GM13977 (cell line): Measurements from ENCODE around the gene DPP8.

ENCODE experiments used
- DNase-seq: peaks from one replicate; pipeline ENCODE4 v3.0.0; 2012; ENCODE audit warnings: low spot score
- in situ Hi-C: fragments of 300-500 bp; cut with MboI; formaldehyde crosslinking; loops from one replicate; pipeline ENCODE4 v1.12.0; 2022; ENCODE audit warnings: low sequenced_read_pairs, low pct_unique_long_range_greater_than_20kb, mixed read lengths, inconsistent platforms; ENCODE audit not compliant: unreplicated experiment
- TF ChIP-seq, protein P1 (sequence below): IDR thresholded peaks from 2 replicates; pipeline ENCODE4 v1.5.1; 2012; ENCODE audit warnings: mild to moderate bottlenecking, control low read depth; ENCODE audit not compliant: insufficient read depth; ENCODE audit errors: extremely low read depth, missing control alignments

Gene DPP8

DNA sequence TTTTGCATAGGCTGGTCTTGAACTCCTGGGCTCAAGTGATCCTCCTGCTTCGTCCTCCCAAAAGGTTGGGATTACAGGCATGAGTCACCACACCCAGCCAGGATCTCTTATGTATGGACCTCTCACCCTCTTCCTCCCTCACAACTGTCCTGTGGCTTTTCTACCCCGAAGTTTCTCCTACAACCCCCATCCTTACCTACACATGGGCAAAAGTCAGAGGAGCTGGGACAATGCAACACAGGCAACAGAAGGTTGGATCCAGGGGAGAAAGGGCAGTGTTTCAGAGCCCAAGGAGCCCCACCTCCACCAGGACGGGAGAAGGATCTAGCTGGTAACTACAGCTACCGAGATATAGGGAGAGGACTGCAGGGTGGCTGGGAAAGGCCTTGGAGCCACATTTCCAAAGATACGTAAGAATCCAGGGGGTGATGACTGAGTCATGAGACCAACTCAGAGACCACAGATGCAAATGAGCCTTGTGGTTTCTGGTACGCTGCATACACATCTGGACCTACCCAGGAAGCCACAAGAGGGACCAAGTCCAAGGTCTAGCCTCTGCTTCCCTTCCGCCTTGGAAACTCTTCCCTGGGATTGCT is 108.4 kb downstream of the DPP8 start:
- in situ Hi-C loops, result no loop called here
- TF ChIP-seq, protein P1, sequence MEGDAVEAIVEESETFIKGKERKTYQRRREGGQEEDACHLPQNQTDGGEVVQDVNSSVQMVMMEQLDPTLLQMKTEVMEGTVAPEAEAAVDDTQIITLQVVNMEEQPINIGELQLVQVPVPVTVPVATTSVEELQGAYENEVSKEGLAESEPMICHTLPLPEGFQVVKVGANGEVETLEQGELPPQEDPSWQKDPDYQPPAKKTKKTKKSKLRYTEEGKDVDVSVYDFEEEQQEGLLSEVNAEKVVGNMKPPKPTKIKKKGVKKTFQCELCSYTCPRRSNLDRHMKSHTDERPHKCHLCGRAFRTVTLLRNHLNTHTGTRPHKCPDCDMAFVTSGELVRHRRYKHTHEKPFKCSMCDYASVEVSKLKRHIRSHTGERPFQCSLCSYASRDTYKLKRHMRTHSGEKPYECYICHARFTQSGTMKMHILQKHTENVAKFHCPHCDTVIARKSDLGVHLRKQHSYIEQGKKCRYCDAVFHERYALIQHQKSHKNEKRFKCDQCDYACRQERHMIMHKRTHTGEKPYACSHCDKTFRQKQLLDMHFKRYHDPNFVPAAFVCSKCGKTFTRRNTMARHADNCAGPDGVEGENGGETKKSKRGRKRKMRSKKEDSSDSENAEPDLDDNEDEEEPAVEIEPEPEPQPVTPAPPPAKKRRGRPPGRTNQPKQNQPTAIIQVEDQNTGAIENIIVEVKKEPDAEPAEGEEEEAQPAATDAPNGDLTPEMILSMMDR, result no peak
- DNase-seq, result no peak

DNA sequence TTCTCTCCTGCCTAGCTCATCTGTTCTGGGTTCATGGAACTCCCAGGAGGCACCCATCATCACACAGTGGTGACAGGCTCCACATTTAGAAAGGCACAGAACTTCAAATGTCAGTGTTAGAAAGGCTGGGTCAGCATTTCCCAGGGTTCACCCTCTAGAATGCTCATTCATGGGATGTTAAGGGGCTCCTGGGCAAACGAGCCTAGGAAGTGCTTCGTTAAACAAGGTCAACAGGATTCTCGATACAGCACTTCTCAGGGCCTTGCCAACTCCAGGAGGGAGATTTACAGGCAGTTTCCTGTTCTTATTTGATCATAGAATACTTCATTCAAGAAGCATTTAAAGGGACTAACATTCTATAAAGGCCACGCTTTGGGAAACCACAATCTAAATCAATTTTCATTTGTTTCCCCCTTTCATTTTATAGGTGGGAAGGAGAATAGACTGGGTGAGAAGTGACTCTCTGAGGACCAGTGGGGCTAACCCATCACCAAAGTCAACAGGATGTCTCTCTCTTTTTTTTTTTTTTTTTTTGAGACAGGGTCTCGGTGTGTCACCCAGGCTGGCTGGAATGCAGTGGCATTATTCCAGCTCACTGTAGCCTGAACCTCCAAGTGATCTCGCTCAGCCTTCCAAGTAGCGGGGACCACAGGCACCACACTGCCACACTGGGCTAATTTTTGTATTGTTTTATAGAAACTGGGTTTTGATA is 109.0 kb downstream of the DPP8 start:
- no peak for DNase-seq
- in situ Hi-C loops, result no loop called here
- TF ChIP-seq, protein P1, result no peak

DNA sequence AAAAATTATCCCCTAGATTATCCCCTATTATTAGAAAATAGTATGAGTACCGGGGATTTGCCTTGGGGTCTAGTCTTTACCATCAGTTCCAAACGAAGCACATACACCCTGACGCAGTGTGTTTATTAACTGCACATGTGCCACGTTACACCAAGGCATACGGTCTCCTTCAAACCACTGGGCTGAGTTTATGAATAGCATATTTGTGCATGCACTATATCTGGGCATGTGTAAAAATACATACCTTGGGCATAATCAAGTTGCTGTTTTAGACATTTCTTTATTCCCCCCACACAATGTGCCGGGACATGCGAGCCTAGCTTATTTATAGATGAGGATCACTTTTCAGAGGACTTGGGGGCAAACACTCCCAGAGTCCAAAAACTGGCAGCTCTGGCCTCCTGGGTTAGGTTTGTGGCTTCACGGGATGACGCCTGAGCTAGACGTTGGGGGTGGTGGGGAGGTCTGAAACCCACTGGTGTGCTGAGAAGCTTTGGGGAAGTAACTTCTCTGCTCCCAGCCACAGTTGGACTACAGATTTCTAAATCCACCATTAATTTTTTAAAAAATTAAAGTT is 111.0 kb downstream of the DPP8 start:
- TF ChIP-seq, protein P1, result no peak
- in situ Hi-C loops, result no loop called here
- no peak for DNase-seq

DNA sequence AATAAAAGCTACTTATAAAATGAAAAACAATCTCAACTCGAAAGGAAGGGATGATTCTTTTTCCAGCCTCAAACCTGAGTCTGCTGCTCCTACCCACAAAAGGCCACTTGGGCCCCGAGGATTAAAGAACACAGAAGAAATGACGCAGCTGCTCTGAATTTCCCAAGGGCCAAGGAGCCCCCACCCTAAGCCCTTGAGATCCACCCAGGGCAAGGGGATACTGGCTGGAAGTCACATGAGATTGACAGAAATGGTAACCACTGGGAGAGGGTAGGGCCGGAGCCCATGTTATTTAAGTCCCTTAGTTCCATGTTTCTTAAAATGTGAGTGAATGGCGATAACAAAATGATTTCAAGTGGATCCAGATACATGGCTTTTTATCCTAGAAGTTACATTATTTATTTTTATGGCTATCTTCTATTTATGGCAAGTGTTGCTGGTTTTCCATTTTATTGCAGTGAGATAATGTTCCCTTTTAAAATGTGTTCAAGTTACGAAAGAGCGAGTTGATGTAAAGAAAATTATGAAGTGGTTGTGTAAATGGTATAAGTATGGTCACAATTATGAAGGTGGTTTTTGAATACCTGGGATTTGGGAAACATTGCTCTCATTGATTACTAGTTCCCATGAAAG is 111.6 kb downstream of the DPP8 start:
- in situ Hi-C loops, result no loop called here
- DNase-seq, result no peak
- TF ChIP-seq, protein P1, result no peak

DNA sequence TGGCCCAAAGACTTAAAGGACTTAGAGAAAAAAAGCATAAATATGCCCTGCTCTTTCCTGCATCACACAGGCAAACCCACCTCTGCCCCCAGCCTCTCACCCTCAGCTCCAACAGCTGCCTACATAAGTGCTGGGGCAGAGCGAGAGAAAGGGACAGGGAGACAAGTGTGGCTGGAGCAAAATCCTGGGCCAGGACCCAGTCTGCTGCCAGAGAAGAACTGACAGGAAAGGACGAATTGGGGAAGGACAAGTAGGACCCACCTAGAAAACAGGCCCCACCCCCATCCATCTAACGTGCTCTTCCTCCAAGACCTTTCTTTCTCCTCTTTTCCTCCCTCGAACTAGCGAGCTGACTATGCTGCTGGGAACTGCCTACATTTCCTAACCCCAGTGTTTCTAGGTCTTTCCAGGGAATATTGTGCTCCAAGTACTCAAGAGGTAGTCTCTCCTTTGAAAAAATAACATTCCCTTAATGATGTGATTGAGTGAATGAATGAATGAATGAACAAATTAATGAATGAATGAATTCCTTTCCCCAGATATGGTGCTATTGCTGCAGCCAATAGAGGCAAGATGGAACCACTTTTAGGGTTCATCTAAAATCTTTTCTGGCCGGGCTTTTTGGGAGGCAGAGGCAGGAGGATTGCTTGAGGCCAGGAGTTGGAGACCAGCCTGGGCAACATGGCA is 113.2 kb downstream of the DPP8 start:
- in situ Hi-C loops, result no loop called here
- TF ChIP-seq, protein P1, result no peak
- no peak for DNase-seq

DNA sequence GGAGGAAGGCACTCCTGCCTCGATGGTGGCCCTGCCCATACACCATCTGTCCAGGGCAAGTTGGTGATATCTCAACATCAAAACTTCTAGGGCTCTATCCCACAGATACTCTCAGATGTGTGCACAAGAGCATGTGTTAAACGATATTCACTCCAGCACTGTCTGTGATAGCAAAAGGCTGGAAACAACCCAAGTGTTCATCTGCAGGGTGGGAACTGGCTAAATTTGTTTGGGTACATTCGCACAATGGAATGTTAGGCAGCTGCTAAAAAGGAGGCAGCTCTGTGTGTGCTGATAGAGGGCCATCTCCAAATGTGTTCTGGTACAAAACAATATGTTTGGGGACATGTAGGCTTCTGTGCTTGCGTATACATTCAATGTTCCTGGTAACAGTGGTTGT is 114.5 kb downstream of the DPP8 start:
- in situ Hi-C loops, result no loop called here
- TF ChIP-seq, protein P1, result no peak
- no peak for DNase-seq
